Measurements from ENCODE around the gene C7orf33. TPM values are rescaled to one million over a fixed set of nuclear protein-coding genes. Genes with fewer than 3 reads are reported as not detected.
A peak's percentile ranks its signal among the peaks of the same experiment; 100 is the strongest.
"Not testable (repeated sequence)": the region's sequence is repeated elsewhere in the genome, so short reads cannot be mapped to it uniquely, and the experiment has no call there.

C7orf33 gene
- total and polyA plus RNA-seq, 5 donors from 2014 or later = not detected

DNA sequence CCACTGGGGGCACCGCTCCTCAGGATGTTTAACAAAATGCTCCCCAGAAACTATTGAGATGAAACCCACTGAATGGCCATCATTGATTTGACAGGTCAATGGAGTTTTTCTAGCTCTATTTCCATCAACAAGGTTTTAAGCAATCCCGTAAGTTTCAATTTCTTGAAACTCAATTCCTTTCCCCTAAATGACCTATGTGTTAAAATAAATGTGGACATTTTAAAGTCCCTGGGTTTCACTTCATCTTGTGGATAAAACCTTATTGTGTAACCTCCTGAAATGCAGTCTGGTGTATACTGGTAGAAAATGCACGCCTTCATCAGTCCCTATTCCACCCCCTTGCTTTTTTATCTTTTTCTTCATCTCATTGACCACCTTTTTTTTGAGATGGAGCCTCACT is 8.9 kb upstream of the C7orf33 start:
- H3K9me3 ChIP-seq (ENCODE audit: control insufficient read depth in 2 of 2, low read length in 2 of 2) = no peaks in the 10 kb centered on the region
- no peak overlapping the region for H3K4me3 ChIP-seq (ENCODE audit: low read depth, low read length)
- ATAC-seq (ENCODE audit: low read depth in 2 of 2) (no peak), DNase-seq (no peak)
- H3K4me1 ChIP-seq (ENCODE audit: control insufficient read depth, insufficient read depth, low read length, poor library complexity, severe bottlenecking) = no peaks in the 10 kb centered on the region
- Mint-ChIP-seq H3K9me3 (no peaks in the 10 kb centered on the region), H3K36me3 (no peaks in the 10 kb centered on the region), H3K4me1 (peaks cover 0 to 7% (median 4%) of the 10 kb centered on the region in 4 donors), H3K27ac (no peak overlapping the region), H3K27me3 (no peaks in the 10 kb centered on the region), H3K4me3 (no peak overlapping the region)
- no peaks in the 10 kb centered on the region for H3K36me3 ChIP-seq (ENCODE audit: control insufficient read depth, insufficient read depth, low read length)
- H3K27me3 ChIP-seq (ENCODE audit: control insufficient read depth, insufficient read depth, low read length) = no peaks in the 10 kb centered on the region
- H3K27ac ChIP-seq (ENCODE audit: insufficient read depth, low read length, poor library complexity, severe bottlenecking) = no peak overlapping the region

GRCh38 chr7:148584154-148584827 is 6.3 kb upstream of the C7orf33 start:
- ATAC-seq (ENCODE audit: low read depth in 2 of 2) (no peak), DNase-seq (no peak)
- Mint-ChIP-seq H3K4me3 (no peak overlapping the region), H3K27ac (peak overlapping the region in 2 of 3 donors; percentile 10 to 30), H3K36me3 (no peaks in the 10 kb centered on the region), H3K4me1 (peaks cover 0 to 7% (median 4%) of the 10 kb centered on the region in 4 donors), H3K9me3 (no peaks in the 10 kb centered on the region), H3K27me3 (no peaks in the 10 kb centered on the region)
- Histone ChIP-seq H3K27ac (ENCODE audit: insufficient read depth, low read length, poor library complexity, severe bottlenecking) (no peak overlapping the region), H3K9me3 (ENCODE audit: control insufficient read depth in 2 of 2, low read length in 2 of 2) (no peaks in the 10 kb centered on the region), H3K4me3 (ENCODE audit: low read depth, low read length) (no peak overlapping the region), H3K4me1 (ENCODE audit: control insufficient read depth, insufficient read depth, low read length, poor library complexity, severe bottlenecking) (no peaks in the 10 kb centered on the region), H3K36me3 (ENCODE audit: control insufficient read depth, insufficient read depth, low read length) (no peaks in the 10 kb centered on the region), H3K27me3 (ENCODE audit: control insufficient read depth, insufficient read depth, low read length) (no peaks in the 10 kb centered on the region)

GRCh38 chr7:148585399-148585798 is 5.2 kb upstream of the C7orf33 start:
- ATAC-seq (ENCODE audit: low read depth in 2 of 2) = no peak
- Mint-ChIP-seq H3K36me3 (no peaks in the 10 kb centered on the region), H3K9me3 (no peaks in the 10 kb centered on the region), H3K4me3 (no peak overlapping the region), H3K4me1 (peaks cover 0 to 7% (median 4%) of the 10 kb centered on the region in 4 donors), H3K27me3 (peaks cover 10% of the 10 kb centered on the region), H3K27ac (no peak overlapping the region)
- Histone ChIP-seq H3K9me3 (ENCODE audit: control insufficient read depth in 2 of 2, low read length in 2 of 2) (no peaks in the 10 kb centered on the region), H3K36me3 (ENCODE audit: control insufficient read depth, insufficient read depth, low read length) (no peaks in the 10 kb centered on the region), H3K27ac (ENCODE audit: insufficient read depth, low read length, poor library complexity, severe bottlenecking) (no peak overlapping the region), H3K4me3 (ENCODE audit: low read depth, low read length) (no peak overlapping the region), H3K4me1 (ENCODE audit: control insufficient read depth, insufficient read depth, low read length, poor library complexity, severe bottlenecking) (no peaks in the 10 kb centered on the region), H3K27me3 (ENCODE audit: control insufficient read depth, insufficient read depth, low read length) (no peaks in the 10 kb centered on the region)
- DNase-seq = no peak

DNA sequence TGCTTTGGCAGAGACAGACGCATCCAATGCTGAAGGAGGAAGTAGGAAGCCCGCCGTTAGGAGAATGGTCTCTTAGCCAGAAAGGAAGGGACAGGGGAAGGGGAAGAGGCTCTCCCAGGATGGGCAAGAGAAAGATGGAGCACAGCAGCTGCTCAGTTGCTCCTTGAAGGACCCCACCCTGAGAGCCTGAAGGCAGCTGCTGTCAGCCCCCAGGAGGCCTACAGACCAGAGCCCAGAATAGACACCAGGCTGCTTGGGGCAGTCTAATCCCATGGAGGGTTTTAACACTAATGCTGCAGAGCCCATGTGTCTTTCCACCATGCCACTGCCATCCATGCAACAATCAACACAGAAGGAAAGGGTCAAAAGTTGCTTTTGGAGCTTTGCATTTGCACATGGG is 3.5 kb upstream of the C7orf33 start:
- Histone ChIP-seq H3K9me3 (ENCODE audit: control insufficient read depth in 2 of 2, low read length in 2 of 2) (no peaks in the 10 kb centered on the region), H3K36me3 (ENCODE audit: control insufficient read depth, insufficient read depth, low read length) (no peaks in the 10 kb centered on the region), H3K4me1 (ENCODE audit: control insufficient read depth, insufficient read depth, low read length, poor library complexity, severe bottlenecking) (no peaks in the 10 kb centered on the region), H3K27ac (ENCODE audit: insufficient read depth, low read length, poor library complexity, severe bottlenecking) (no peak overlapping the region), H3K4me3 (ENCODE audit: low read depth, low read length) (no peak overlapping the region), H3K27me3 (ENCODE audit: control insufficient read depth, insufficient read depth, low read length) (no peaks in the 10 kb centered on the region)
- no peak for ATAC-seq (ENCODE audit: low read depth in 2 of 2)
- Mint-ChIP-seq H3K4me3 (no peak overlapping the region), H3K27me3 (peaks cover 20% of the 10 kb centered on the region), H3K9me3 (no peaks in the 10 kb centered on the region), H3K27ac (no peak overlapping the region), H3K36me3 (no peaks in the 10 kb centered on the region), H3K4me1 (peaks cover 0 to 7% (median 4%) of the 10 kb centered on the region in 4 donors)
- DNase-seq = no peak

- H3K9me3 Mint-ChIP-seq = no peaks in the 10 kb centered on the region
- H3K36me3 Mint-ChIP-seq = no peaks in the 10 kb centered on the region
- Histone ChIP-seq H3K9me3 (ENCODE audit: control insufficient read depth in 2 of 2, low read length in 2 of 2) (no peaks in the 10 kb centered on the region), H3K4me1 (ENCODE audit: control insufficient read depth, insufficient read depth, low read length, poor library complexity, severe bottlenecking) (no peaks in the 10 kb centered on the region), H3K27me3 (ENCODE audit: control insufficient read depth, insufficient read depth, low read length) (no peaks in the 10 kb centered on the region), H3K4me3 (ENCODE audit: low read depth, low read length) (no peak overlapping the region), H3K36me3 (ENCODE audit: control insufficient read depth, insufficient read depth, low read length) (no peaks in the 10 kb centered on the region), H3K27ac (ENCODE audit: insufficient read depth, low read length, poor library complexity, severe bottlenecking) (no peak overlapping the region)
- peaks cover 28% of the 10 kb centered on the region for H3K27me3 Mint-ChIP-seq
- H3K27ac Mint-ChIP-seq = peak overlapping the region in 1 of 3 donors; percentile 63
- peaks cover 0 to 7% (median 4%) of the 10 kb centered on the region in 4 donors for H3K4me1 Mint-ChIP-seq
- DNase-seq = no peak
- no peak for ATAC-seq (ENCODE audit: low read depth in 2 of 2)
- no peak overlapping the region for H3K4me3 Mint-ChIP-seq
Measured at GRCh38 chr7:148588168-148588567, 2.4 kb upstream of the C7orf33 start.

DNA sequence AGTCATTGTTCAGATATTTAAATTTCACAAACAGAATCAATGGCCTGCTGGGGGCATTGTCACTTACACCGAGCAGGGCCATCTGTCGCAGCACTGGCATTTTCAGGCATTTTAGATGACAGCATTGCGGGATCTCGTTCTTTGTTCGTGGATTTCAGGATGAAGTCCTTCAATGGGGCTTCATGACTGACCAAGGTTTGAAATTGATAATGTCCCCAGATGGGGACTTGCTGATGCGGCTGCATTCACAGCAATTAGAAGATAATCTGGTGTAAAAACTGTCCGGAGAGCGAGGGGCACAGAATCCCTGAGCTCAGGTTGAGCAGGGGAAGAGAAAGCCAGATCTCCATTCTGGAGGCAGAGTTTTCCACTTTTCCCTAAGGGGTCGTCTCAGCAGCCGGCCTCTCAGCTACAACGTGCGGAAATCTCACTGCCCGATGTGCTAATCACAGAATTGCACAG is 1.9 kb upstream of the C7orf33 start:
- Mint-ChIP-seq H3K27ac (no peak overlapping the region), H3K9me3 (no peaks in the 10 kb centered on the region), H3K4me1 (peaks cover 0 to 7% (median 4%) of the 10 kb centered on the region in 4 donors), H3K27me3 (peaks cover 28% of the 10 kb centered on the region), H3K4me3 (no peak overlapping the region), H3K36me3 (no peaks in the 10 kb centered on the region)
- Histone ChIP-seq H3K27ac (ENCODE audit: insufficient read depth, low read length, poor library complexity, severe bottlenecking) (no peak overlapping the region), H3K36me3 (ENCODE audit: control insufficient read depth, insufficient read depth, low read length) (no peaks in the 10 kb centered on the region), H3K4me3 (ENCODE audit: low read depth, low read length) (no peak overlapping the region), H3K9me3 (ENCODE audit: control insufficient read depth in 2 of 2, low read length in 2 of 2) (no peaks in the 10 kb centered on the region), H3K4me1 (ENCODE audit: control insufficient read depth, insufficient read depth, low read length, poor library complexity, severe bottlenecking) (no peaks in the 10 kb centered on the region), H3K27me3 (ENCODE audit: control insufficient read depth, insufficient read depth, low read length) (no peaks in the 10 kb centered on the region)
- DNase-seq (no peak), ATAC-seq (ENCODE audit: low read depth in 2 of 2) (no peak)

GRCh38 chr7:148589640-148590039 is 926 bp upstream of the C7orf33 start:
- H3K27ac Mint-ChIP-seq = no peak overlapping the region
- no peaks in the 10 kb centered on the region for H3K9me3 Mint-ChIP-seq
- Histone ChIP-seq H3K4me1 (ENCODE audit: control insufficient read depth, insufficient read depth, low read length, poor library complexity, severe bottlenecking) (no peaks in the 10 kb centered on the region), H3K9me3 (ENCODE audit: control insufficient read depth in 2 of 2, low read length in 2 of 2) (no peaks in the 10 kb centered on the region), H3K36me3 (ENCODE audit: control insufficient read depth, insufficient read depth, low read length) (no peaks in the 10 kb centered on the region), H3K27me3 (ENCODE audit: control insufficient read depth, insufficient read depth, low read length) (no peaks in the 10 kb centered on the region), H3K27ac (ENCODE audit: insufficient read depth, low read length, poor library complexity, severe bottlenecking) (no peak overlapping the region), H3K4me3 (ENCODE audit: low read depth, low read length) (no peak overlapping the region)
- peaks cover 31% of the 10 kb centered on the region for H3K27me3 Mint-ChIP-seq
- H3K4me1 Mint-ChIP-seq = peaks cover 0 to 5% (median under 1%) of the 10 kb centered on the region in 4 donors
- DNase-seq = no peak
- no peaks in the 10 kb centered on the region for H3K36me3 Mint-ChIP-seq
- no peak overlapping the region for H3K4me3 Mint-ChIP-seq
- no peak for ATAC-seq (ENCODE audit: low read depth in 2 of 2)

DNA sequence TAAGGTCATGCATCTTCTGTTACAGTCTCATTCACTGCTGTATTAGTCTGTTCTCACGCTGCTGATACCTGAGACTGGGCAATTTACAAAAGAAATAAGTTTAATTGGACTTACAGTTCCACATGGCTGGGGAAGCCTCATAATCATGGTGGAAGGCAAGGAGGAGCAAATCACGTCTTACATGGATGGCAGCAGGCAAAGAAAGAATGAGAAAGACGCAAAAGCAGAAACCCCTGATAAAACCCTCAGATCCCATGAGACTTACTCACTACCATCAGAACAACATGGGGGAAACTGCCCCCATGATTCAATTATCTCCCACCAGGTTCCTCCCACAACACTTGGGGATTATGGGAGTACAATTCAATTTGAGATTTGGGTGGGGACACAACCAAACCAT is 5.8 kb downstream of the C7orf33 start:
- H3K9me3 Mint-ChIP-seq; H3K9me3 ChIP-seq (ENCODE audit: control insufficient read depth in 2 of 2, low read length in 2 of 2); H3K27ac Mint-ChIP-seq; H3K27ac ChIP-seq (ENCODE audit: insufficient read depth, low read length, poor library complexity, severe bottlenecking); H3K36me3 ChIP-seq (ENCODE audit: control insufficient read depth, insufficient read depth, low read length); H3K27me3 ChIP-seq (ENCODE audit: control insufficient read depth, insufficient read depth, low read length); H3K36me3 Mint-ChIP-seq; ATAC-seq (ENCODE audit: low read depth in 2 of 2); H3K4me1 ChIP-seq (ENCODE audit: control insufficient read depth, insufficient read depth, low read length, poor library complexity, severe bottlenecking); DNase-seq; H3K4me1 Mint-ChIP-seq; H3K4me3 ChIP-seq (ENCODE audit: low read depth, low read length); H3K4me3 Mint-ChIP-seq: not testable (repeated sequence)
- H3K27me3 Mint-ChIP-seq = peaks cover 26% of the 10 kb centered on the region
